ENCODE measurements around the gene CD160. TPM values are rescaled to one million over a fixed set of nuclear protein-coding genes. Genes with fewer than 3 reads are reported as not detected.
A peak's percentile ranks its signal among the peaks of the same experiment; 100 is the strongest.

Gene CD160
- total and polyA plus RNA-seq, 8 donors = 0.02 to 0.15 (median 0.12) TPM; not detected in 5

DNA sequence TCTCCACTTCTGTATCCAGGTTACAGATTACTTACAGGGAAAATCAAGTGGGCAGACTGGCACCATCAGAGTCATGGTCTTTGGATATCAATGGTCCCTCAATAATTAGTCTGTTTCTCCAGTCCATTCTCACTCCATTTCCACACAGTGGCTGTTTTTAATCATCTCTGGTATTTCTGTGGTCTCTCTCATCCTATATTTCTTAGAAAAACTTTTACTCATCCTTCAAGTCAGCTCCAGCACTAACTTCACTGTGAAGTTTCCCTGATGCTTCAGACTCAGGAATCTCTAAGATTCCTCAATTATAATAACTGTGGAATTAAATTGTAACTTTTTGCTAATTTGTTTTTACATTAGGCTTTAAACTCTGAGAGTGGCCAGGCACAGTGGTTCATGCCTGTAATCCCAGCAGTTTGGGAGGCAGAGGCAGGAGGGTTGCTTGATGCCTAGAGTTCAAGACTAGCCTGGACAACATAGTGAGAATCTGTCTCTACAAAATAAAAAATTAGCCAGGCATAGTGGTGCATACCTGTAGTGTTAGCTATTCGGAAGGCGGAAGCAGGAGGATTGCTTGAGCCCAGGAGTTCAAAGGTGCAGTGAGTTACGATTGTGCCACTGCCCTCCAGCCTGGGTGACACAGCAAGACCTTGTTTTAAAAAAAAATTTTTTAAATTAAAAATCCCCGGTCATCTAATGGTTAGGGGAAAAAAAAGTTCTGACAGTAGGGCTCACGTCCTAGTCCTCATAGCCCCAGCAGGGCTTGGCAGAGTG lies 10.6 kb downstream of the CD160 start:
- intact Hi-C loops (cut with DNase I) = no loop called here
- FAIRE-seq (no peak), ATAC-seq (no peak)

DNA sequence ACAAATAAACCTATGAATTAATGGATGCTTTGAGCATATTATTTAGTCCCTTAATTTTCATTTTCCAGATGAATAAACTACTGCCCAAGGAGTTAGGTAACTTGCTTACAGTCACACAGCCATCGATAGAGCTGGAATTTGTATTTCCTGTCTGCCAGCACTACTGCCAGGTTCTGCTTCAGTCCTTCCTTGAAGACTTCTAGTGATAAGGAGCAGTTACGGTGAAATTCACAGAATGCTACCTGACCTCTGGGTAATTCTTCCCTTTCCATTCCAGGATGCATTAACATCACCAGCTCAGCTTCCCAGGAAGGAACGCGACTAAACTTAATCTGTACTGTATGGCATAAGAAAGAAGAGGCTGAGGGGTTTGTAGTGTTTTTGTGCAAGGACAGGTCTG lies 11.2 kb downstream of the CD160 start:
- ATAC-seq = no peak

More for the DNA sequence above, 10.6 kb downstream of the CD160 start:
- Histone ChIP-seq H3K4me3 (no peak overlapping the region), H3K27me3 (no peaks in the 10 kb centered on the region), H3K36me3 (no peaks in the 10 kb centered on the region), H3K4me1 (no peaks in the 10 kb centered on the region), H3K9me3 (no peaks in the 10 kb centered on the region), H3K27ac (no peak overlapping the region)
- 84 to 88% methylated on average over 5 of the region's 5 CpGs for WGBS, 2 donors
- DNase-seq = no peak
- TF ChIP-seq, protein P1, sequence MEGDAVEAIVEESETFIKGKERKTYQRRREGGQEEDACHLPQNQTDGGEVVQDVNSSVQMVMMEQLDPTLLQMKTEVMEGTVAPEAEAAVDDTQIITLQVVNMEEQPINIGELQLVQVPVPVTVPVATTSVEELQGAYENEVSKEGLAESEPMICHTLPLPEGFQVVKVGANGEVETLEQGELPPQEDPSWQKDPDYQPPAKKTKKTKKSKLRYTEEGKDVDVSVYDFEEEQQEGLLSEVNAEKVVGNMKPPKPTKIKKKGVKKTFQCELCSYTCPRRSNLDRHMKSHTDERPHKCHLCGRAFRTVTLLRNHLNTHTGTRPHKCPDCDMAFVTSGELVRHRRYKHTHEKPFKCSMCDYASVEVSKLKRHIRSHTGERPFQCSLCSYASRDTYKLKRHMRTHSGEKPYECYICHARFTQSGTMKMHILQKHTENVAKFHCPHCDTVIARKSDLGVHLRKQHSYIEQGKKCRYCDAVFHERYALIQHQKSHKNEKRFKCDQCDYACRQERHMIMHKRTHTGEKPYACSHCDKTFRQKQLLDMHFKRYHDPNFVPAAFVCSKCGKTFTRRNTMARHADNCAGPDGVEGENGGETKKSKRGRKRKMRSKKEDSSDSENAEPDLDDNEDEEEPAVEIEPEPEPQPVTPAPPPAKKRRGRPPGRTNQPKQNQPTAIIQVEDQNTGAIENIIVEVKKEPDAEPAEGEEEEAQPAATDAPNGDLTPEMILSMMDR (IDR thresholded peaks at IDR 0.05) = no peak

GRCh38 chr1:145730900-145731299 lies 11.6 kb downstream of the CD160 start:
- Histone ChIP-seq H3K4me3 (no peak overlapping the region), H3K4me1 (no peaks in the 10 kb centered on the region), H3K9me3 (no peaks in the 10 kb centered on the region), H3K36me3 (no peaks in the 10 kb centered on the region), H3K27me3 (no peaks in the 10 kb centered on the region), H3K27ac (no peak overlapping the region)
- DNase-seq (no peak), FAIRE-seq (no peak), ATAC-seq (no peak)
- TF ChIP-seq, protein P1 (IDR thresholded peaks at IDR 0.05) = no peak
- 89 to 90% methylated on average over 3 of the region's 3 CpGs for WGBS, 2 donors
- intact Hi-C loops (cut with DNase I) = no loop called here

More for the DNA sequence above, 11.2 kb downstream of the CD160 start:
- WGBS, 2 donors = 75 to 80% methylated on average over 4 of the region's 4 CpGs
- Histone ChIP-seq H3K27ac (no peak overlapping the region), H3K36me3 (no peaks in the 10 kb centered on the region), H3K4me1 (no peaks in the 10 kb centered on the region), H3K27me3 (no peaks in the 10 kb centered on the region), H3K9me3 (no peaks in the 10 kb centered on the region), H3K4me3 (no peak overlapping the region)
- DNase-seq (no peak), FAIRE-seq (no peak)
- TF ChIP-seq, protein P1 (IDR thresholded peaks at IDR 0.05) = no peak
- intact Hi-C loops (cut with DNase I) = no loop called here

DNA sequence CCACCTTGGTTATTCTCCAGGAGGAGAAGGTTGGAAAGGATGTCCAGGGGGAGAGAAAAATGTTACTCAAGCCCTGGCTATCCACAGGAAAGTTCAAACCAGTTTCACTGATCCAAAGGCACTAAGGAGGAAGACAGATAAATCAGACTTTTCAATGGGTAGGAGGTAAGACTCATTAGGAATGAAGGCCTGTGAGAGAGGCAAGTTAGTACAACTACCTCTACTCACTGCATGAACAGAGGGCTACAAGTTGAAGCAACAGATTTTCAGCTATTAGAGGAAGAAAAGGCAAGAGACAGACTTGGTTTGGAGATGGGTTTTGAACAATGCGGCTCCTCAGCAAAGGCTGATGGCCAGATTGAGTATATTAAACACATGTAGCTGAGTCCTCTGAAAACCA lies 16.9 kb downstream of the CD160 start:
- intact Hi-C loops (cut with DNase I) = no loop called here
- Histone ChIP-seq H3K27ac (no peak overlapping the region), H3K4me3 (no peak overlapping the region), H3K36me3 (no peaks in the 10 kb centered on the region), H3K4me1 (no peaks in the 10 kb centered on the region), H3K27me3 (no peaks in the 10 kb centered on the region), H3K9me3 (no peaks in the 10 kb centered on the region)
- DNase-seq = no peak
- WGBS, 2 donors = 100% methylated on average over 1 of the region's 1 CpG
- TF ChIP-seq, protein P1 (IDR thresholded peaks at IDR 0.05) = no peak
- no peak for FAIRE-seq
- no peak for ATAC-seq

GRCh38 chr1:145740269-145740668 lies 21.0 kb downstream of the CD160 start:
- TF ChIP-seq, protein P1 (IDR thresholded peaks at IDR 0.05) = no peak
- intact Hi-C loops (cut with DNase I) = no loop called here
- Histone ChIP-seq H3K27ac (no peak overlapping the region), H3K4me3 (no peak overlapping the region), H3K4me1 (no peaks in the 10 kb centered on the region), H3K36me3 (peaks cover 0 to 9% (median 4%) of the 10 kb centered on the region in 3 donors), H3K27me3 (no peaks in the 10 kb centered on the region), H3K9me3 (no peaks in the 10 kb centered on the region)
- DNase-seq (no peak), ATAC-seq (peak; percentile 38 to 92 (median 68)), FAIRE-seq (no peak)
- whole genome bisulfite sequencing, 2 donors = 23 to 25% methylated on average over 4 of the region's 4 CpGs

All from pancreas (tissue), 10 donors.